K562 (cell line): ENCODE measurements around the gene MED17. TPM values are rescaled to one million over a fixed set of nuclear protein-coding genes. Genes with fewer than 3 reads are reported as not detected.

Experiments
- FOXA3 ChIP-seq, 2 experiments: fragments of 450-650 bp in 1 of 2; sonication (generic) in 1 of 2; formaldehyde crosslinking; IDR thresholded peaks in 1 of 2; conservative IDR thresholded peaks in 1 of 2; 2 replicates each; pipeline versions ENCODE4 v1.4.0 to v1.8.0; 2020 to 2022; ENCODE audit warnings: mild to moderate bottlenecking in 2 of 2, missing genetic modification reagents in 1 of 2
- JUND ChIP-seq, 2 experiments: IDR thresholded peaks; 2 replicates in 1 of 2; 3 replicates in 1 of 2; pipeline ENCODE4 v1.6.1; 2011; ENCODE audit warnings: borderline replicate concordance in 2 of 2, low read depth in 2 of 2, low read length in 2 of 2, improper control_type of control experiment in 1 of 2, missing biosample characterization in 1 of 2, missing genetic modification characterization in 1 of 2, missing genetic modification reagents in 1 of 2
- MAFK ChIP-seq: IDR thresholded peaks from 2 replicates; pipeline ENCODE4 v1.6.1; 2011; ENCODE audit warnings: low read length, improper control_type of control experiment
- NCOA2 ChIP-seq, 2 experiments: fragments of 450-650 bp; IDR thresholded peaks; 2 replicates each; pipeline ENCODE4 v1.6.1; 2018; ENCODE audit warnings: mild to moderate bottlenecking in 2 of 2, moderate library complexity in 1 of 2; ENCODE audit not compliant: partially characterized antibody in 2 of 2
- TAF15 ChIP-seq: fragments of 200-400 bp; formaldehyde crosslinking; IDR thresholded peaks from 2 replicates; pipeline ENCODE4 v1.6.1; 2017; ENCODE audit warnings: mild to moderate bottlenecking, low read depth, low read length, moderate library complexity
- ZNF431 ChIP-seq: sonication (generic); formaldehyde crosslinking; IDR thresholded peaks from 2 replicates; pipeline ENCODE4 v1.8.0; 2022; ENCODE audit warnings: mild to moderate bottlenecking, missing genetic modification reagents
- polyA plus RNA-seq, 8 experiments: library from polyadenylated mRNA; depleted of rRNA in 4 of 8; stranded (reverse) in 5 of 8; unstranded in 3 of 8; fragments of >200 nt; fragmentation: Nextera tagmentation in 2 of 8; fragmentation: Illumina TruSeq in 1 of 8; extraction: Ambion mirVana in 2 of 8; extraction: Trizol in 1 of 8; gene quantifications; 2 replicates each; pipeline versions ENCODE4 v1.2.1 to v1.2.3, GENCODE V29; 2011 to 2014; ENCODE audit warnings: inconsistent platforms in 1 of 8, missing spikeins in 1 of 8
- total RNA-seq, 7 experiments: library from RNA; depleted of rRNA in 6 of 7; stranded (reverse); fragments of >200 nt in 6 of 7; fragmentation: Illumina TruSeq in 2 of 7; extraction: Trizol in 2 of 7; gene quantifications; 2 replicates each; pipeline versions ENCODE4 v1.2.1 to v1.2.3, GENCODE V29; 2011 to 2021; ENCODE audit warnings: low replicate concordance in 1 of 7
- TF ChIP-seq, protein P1 (sequence below), 3 experiments: fragments of 200-800 bp in 1 of 3; sonication (Bioruptor generic) in 1 of 3; sonication (generic) in 1 of 3; formaldehyde crosslinking in 1 of 3; IDR thresholded peaks; 2 replicates each; pipeline versions ENCODE4 v1.6.1 to v1.8.0; 2016 to 2022; ENCODE audit warnings: mild to moderate bottlenecking in 2 of 3, missing compliant biosample characterization in 2 of 3, missing genetic modification characterization in 2 of 3, missing genetic modification reagents in 1 of 3
- TF ChIP-seq, protein P2 (sequence below), 2 experiments: IDR thresholded peaks; 2 replicates each; pipeline ENCODE4 v1.6.1; 2012; ENCODE audit warnings: improper control_type of control experiment in 2 of 2, low read depth in 2 of 2, low read length in 2 of 2, borderline replicate concordance in 1 of 2
- TF ChIP-seq, protein P3 (sequence below), 2 experiments: IDR thresholded peaks in 1 of 2; conservative IDR thresholded peaks in 1 of 2; 2 replicates each; pipeline ENCODE4 v1.6.1; 2016; ENCODE audit warnings: low read depth in 2 of 2, mild to moderate bottlenecking in 1 of 2, missing compliant biosample characterization in 1 of 2, missing genetic modification characterization in 1 of 2, moderate library complexity in 1 of 2

The MED17 gene
- total and polyA plus RNA-seq, 9 of the 15 experiments (the other 6 are each of a cell fraction or from before 2014, with no cell fraction given) = 6.7 to 34.7 (median 26.8) TPM

DNA sequence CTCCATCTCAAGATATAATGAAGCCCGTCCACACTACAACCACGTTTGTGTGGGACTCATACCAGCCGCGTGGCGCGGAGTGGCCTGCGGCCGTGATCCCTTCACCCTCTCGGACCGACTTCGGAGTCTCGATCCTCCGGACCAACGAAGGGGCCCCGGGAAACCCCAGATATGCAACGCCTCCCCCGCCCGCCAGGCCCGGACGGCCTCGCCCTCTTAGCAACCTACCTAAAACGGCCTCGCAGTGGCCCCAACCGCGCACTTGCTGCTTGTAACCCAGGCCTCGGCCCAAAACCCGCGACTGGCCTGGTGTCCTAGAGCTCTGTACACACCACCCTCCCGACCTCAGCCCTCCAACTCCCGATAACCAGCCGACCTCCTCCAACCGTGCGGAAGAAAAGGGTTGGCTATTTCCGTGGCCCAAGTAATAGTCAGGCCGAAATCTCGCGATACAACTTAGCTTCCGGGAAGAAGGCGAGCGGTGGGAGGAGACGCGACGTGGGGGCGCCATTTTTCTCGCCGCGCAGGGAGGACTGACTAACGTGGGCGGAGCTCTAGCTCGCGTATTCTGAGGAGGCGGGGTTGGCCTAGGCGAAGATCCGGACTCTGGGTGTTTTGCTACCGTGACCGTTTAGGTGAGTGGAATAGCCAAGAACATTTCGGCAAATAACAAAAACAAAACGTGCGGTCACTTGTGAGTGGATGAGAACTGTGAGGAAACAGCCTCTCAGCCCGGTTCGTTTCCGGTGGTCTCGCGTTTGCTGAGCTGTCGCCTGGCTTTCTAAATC, 42.8 kb upstream of the MED17 start, which contains the start of the genes C11orf54 and TAF1D (continued):
- no peak for TF ChIP-seq ZNF431
- TF ChIP-seq, protein P1, sequence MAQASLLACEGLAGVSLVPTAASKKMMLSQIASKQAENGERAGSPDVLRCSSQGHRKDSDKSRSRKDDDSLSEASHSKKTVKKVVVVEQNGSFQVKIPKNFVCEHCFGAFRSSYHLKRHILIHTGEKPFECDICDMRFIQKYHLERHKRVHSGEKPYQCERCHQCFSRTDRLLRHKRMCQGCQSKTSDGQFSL (CRISPR knock-in tag; IDR thresholded peaks at IDR 0.05) = no peak
- TF ChIP-seq, protein P1 (tag; IDR thresholded peaks at IDR 0.05) = no peak
- TF ChIP-seq TAF15 = peak; percentile 57; the same call in 1 of the 2 replicates
- TF ChIP-seq, protein P2, sequence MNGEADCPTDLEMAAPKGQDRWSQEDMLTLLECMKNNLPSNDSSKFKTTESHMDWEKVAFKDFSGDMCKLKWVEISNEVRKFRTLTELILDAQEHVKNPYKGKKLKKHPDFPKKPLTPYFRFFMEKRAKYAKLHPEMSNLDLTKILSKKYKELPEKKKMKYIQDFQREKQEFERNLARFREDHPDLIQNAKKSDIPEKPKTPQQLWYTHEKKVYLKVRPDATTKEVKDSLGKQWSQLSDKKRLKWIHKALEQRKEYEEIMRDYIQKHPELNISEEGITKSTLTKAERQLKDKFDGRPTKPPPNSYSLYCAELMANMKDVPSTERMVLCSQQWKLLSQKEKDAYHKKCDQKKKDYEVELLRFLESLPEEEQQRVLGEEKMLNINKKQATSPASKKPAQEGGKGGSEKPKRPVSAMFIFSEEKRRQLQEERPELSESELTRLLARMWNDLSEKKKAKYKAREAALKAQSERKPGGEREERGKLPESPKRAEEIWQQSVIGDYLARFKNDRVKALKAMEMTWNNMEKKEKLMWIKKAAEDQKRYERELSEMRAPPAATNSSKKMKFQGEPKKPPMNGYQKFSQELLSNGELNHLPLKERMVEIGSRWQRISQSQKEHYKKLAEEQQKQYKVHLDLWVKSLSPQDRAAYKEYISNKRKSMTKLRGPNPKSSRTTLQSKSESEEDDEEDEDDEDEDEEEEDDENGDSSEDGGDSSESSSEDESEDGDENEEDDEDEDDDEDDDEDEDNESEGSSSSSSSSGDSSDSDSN (IDR thresholded peaks at IDR 0.05; ENCODE audit: borderline replicate concordance in 1 of 2, low read depth in 2 of 2, low read length in 2 of 2) = no peak
- TF ChIP-seq MAFK = peak; percentile 7; the same call in 1 of the 2 replicates
- no peak for TF ChIP-seq NCOA2 (IDR thresholded peaks at IDR 0.05; ENCODE audit: partially characterized antibody in 2 of 2)
- TF ChIP-seq FOXA3 (CRISPR knock-in tag; conservative IDR thresholded peaks at IDR 0.05 in 1 of 2, IDR thresholded peaks at IDR 0.05 in 1 of 2) = no peak
- TF ChIP-seq, protein P3, sequence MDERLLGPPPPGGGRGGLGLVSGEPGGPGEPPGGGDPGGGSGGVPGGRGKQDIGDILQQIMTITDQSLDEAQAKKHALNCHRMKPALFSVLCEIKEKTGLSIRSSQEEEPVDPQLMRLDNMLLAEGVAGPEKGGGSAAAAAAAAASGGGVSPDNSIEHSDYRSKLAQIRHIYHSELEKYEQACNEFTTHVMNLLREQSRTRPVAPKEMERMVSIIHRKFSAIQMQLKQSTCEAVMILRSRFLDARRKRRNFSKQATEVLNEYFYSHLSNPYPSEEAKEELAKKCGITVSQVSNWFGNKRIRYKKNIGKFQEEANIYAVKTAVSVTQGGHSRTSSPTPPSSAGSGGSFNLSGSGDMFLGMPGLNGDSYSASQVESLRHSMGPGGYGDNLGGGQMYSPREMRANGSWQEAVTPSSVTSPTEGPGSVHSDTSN (CRISPR knock-in tag; IDR thresholded peaks at IDR 0.05; ENCODE audit: low read depth) = no peak
- TF ChIP-seq, protein P3 (tag; conservative IDR thresholded peaks at IDR 0.05; ENCODE audit: low read depth) = no peak
- TF ChIP-seq JUND (IDR thresholded peaks at IDR 0.05; ENCODE audit: borderline replicate concordance, low read depth, low read length) = peak; percentile 29; the same call in 1 of the 2 replicates
- TF ChIP-seq JUND (tag; IDR thresholded peaks at IDR 0.05; ENCODE audit: borderline replicate concordance, low read depth, low read length) = no peak; the same call in 2 of the 3 replicates
